Astrocyte (in vitro differentiated cells and primary cell): Measurements from ENCODE around the gene LILRB3. TPM values are rescaled to one million over a fixed set of nuclear protein-coding genes. Genes with fewer than 3 reads are reported as not detected.
"Not testable (repeated sequence)": the region's sequence is repeated elsewhere in the genome, so short reads cannot be mapped to it uniquely, and the experiment has no call there.

Source experiments
- DNase-seq: peaks from one replicate; pipeline ENCODE4 v3.0.0-alpha.2; 2010; ENCODE audit warnings: low read depth
- FAIRE-seq: peaks from 2 replicates; lab custom pipeline; 2011; peaks lifted over from hg19 to GRCh38; lab: Jason Lieb, UNC
- H2AFZ ChIP-seq: 2 replicates; pipeline ENCODE4 v1.6.0; 2012; ENCODE audit warnings: low read depth, low read length, inconsistent platforms
- H3K27ac ChIP-seq: 2 replicates; pipeline ENCODE4 v1.5.1; 2011; ENCODE audit warnings: low read depth, low read length, inconsistent platforms
- H3K27me3 ChIP-seq: 2 replicates; pipeline ENCODE4 v1.6.0; 2011; ENCODE audit warnings: low read length, inconsistent platforms; ENCODE audit not compliant: insufficient read depth
- H3K36me3 ChIP-seq: 2 replicates; pipeline ENCODE4 v1.5.1; 2011; ENCODE audit warnings: low read length, inconsistent platforms; ENCODE audit not compliant: insufficient read depth
- H3K4me1 ChIP-seq: 2 replicates; pipeline ENCODE4 v1.5.1; 2011; ENCODE audit warnings: low read length, inconsistent platforms; ENCODE audit not compliant: insufficient read depth
- H3K4me2 ChIP-seq: 2 replicates; pipeline ENCODE4 v1.6.0; 2012; ENCODE audit warnings: low read length, inconsistent platforms
- H3K4me3 ChIP-seq: 2 replicates; pipeline ENCODE4 v1.5.1; 2011; ENCODE audit warnings: low read depth, mild to moderate bottlenecking, low read length, inconsistent platforms; ENCODE audit not compliant: insufficient read depth
- H3K79me2 ChIP-seq: 2 replicates; pipeline ENCODE4 v1.6.0; 2012; ENCODE audit warnings: mild to moderate bottlenecking, low read length, inconsistent platforms; ENCODE audit not compliant: insufficient read depth
- H3K9ac ChIP-seq: 2 replicates; pipeline ENCODE4 v1.6.0; 2012; ENCODE audit warnings: mild to moderate bottlenecking, low read length, inconsistent platforms
- H3K9me3 ChIP-seq: 2 replicates; pipeline ENCODE4 v1.5.1; 2012; ENCODE audit warnings: low read depth, mild to moderate bottlenecking, low read length, inconsistent platforms; ENCODE audit not compliant: insufficient read depth
- H4K20me1 ChIP-seq: 2 replicates; pipeline ENCODE4 v1.6.0; 2012; ENCODE audit warnings: low read length, inconsistent platforms; ENCODE audit not compliant: insufficient read depth
- H3K27ac Mint-ChIP-seq: one replicate; pipeline ENCODE4 v1.8.0; 2021; ENCODE audit warnings: mild to moderate bottlenecking, mixed read lengths; ENCODE audit not compliant: unreplicated experiment
- H3K27me3 Mint-ChIP-seq: one replicate; pipeline ENCODE4 v1.8.0; 2021; ENCODE audit warnings: low read depth, mixed read lengths; ENCODE audit not compliant: unreplicated experiment
- H3K36me3 Mint-ChIP-seq: one replicate; pipeline ENCODE4 v1.8.0; 2021; ENCODE audit warnings: low read depth, mixed read lengths; ENCODE audit not compliant: unreplicated experiment
- H3K4me1 Mint-ChIP-seq: one replicate; pipeline ENCODE4 v1.8.0; 2021; ENCODE audit warnings: low read depth, mixed read lengths; ENCODE audit not compliant: unreplicated experiment
- H3K4me3 Mint-ChIP-seq: one replicate; pipeline ENCODE4 v1.8.0; 2021; ENCODE audit warnings: mild to moderate bottlenecking, moderate library complexity, mixed read lengths; ENCODE audit not compliant: unreplicated experiment
- H3K9me3 Mint-ChIP-seq: one replicate; pipeline ENCODE4 v1.8.0; 2021; ENCODE audit warnings: mild to moderate bottlenecking, mixed read lengths; ENCODE audit not compliant: unreplicated experiment
- CTCF ChIP-seq: IDR thresholded peaks from 2 replicates; pipeline ENCODE4 v1.5.1; 2011; ENCODE audit warnings: low read depth, mild to moderate bottlenecking, inconsistent platforms, low read length, moderate library complexity; ENCODE audit not compliant: insufficient read depth
- EZH2 ChIP-seq: IDR thresholded peaks from 2 replicates; pipeline ENCODE4 v1.6.1; 2012; ENCODE audit warnings: mild to moderate bottlenecking, low read length, inconsistent platforms; ENCODE audit not compliant: insufficient read depth
- total RNA-seq: library from RNA; stranded (reverse); gene quantifications from 2 replicates; pipeline ENCODE4 v1.2.1, GENCODE V29; 2021

LILRB3 gene
- total RNA-seq, 1 donor from 2014 or later, result not detected

DNA sequence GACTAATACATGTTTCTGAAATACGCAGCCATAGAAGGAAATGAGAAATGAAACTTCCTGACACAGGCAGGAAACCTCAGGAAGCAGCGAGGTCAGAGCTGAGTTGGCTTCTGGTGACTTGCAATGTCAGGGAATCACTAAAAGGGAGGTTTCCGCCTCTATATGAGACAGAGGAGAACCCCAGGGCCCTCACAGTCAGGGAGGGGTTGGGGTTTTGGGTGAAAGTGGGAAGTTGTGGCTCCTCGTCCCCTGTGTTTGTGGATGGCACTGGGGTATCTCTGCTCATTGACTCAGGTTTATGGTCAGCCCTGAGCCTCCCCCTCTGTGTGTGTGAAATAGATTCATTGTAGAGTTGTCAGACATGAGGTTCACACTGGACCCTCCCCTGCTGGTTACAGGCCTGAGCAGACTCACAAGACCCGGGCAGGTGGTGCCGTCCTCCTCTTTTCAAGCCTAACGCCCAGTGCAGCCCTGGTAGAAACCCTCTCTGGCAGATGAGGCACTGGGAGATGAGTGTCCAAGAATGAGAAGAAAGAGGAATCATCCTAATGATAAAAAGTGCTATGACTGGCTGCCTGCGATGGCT, 25.3 kb upstream of the LILRB3 start:
- Histone ChIP-seq H3K4me3 (no peak overlapping the region), H3K27ac (no peak overlapping the region), H4K20me1 (no peaks in the 10 kb centered on the region), H3K27me3 (no peaks in the 10 kb centered on the region), H3K36me3 (no peaks in the 10 kb centered on the region), H3K4me1 (no peaks in the 10 kb centered on the region), H3K9me3 (no peaks in the 10 kb centered on the region), H3K79me2 (no peaks in the 10 kb centered on the region), H3K9ac (no peak overlapping the region), H2AFZ (no peak overlapping the region), H3K4me2 (peak overlapping the region; percentile 27)
- H3K27me3 Mint-ChIP-seq, result peaks cover 12% of the 10 kb centered on the region
- FAIRE-seq (no peak), DNase-seq (no peak)
- H3K27ac Mint-ChIP-seq, result peak overlapping the region; percentile 8
- H3K4me3 Mint-ChIP-seq, result no peak overlapping the region
- no peak for TF ChIP-seq EZH2
- no peak for TF ChIP-seq CTCF
- H3K9me3 Mint-ChIP-seq, result peaks cover 3% of the 10 kb centered on the region
- H3K36me3 Mint-ChIP-seq, result no peaks in the 10 kb centered on the region
- H3K4me1 Mint-ChIP-seq, result peaks cover 9% of the 10 kb centered on the region

- Histone ChIP-seq H3K27ac (no peak overlapping the region), H3K27me3 (no peaks in the 10 kb centered on the region), H2AFZ (no peak overlapping the region), H3K79me2 (no peaks in the 10 kb centered on the region), H3K9ac (no peak overlapping the region), H3K4me3 (no peak overlapping the region), H4K20me1 (no peaks in the 10 kb centered on the region), H3K4me2 (peak overlapping the region; percentile 27), H3K36me3 (no peaks in the 10 kb centered on the region), H3K9me3 (no peaks in the 10 kb centered on the region), H3K4me1 (no peaks in the 10 kb centered on the region)
- Mint-ChIP-seq H3K27me3 (peaks cover 6% of the 10 kb centered on the region), H3K27ac (peak overlapping the region; percentile 8), H3K4me3 (no peak overlapping the region), H3K9me3 (peaks cover 3% of the 10 kb centered on the region), H3K36me3 (no peaks in the 10 kb centered on the region), H3K4me1 (peaks cover 9% of the 10 kb centered on the region)
- TF ChIP-seq EZH2 (no peak), CTCF (no peak)
- DNase-seq (no peak), FAIRE-seq (no peak)
These were observed 24.5 kb upstream of the LILRB3 start for GRCh38 chr19:54247106-54247930.

- H3K4me1 ChIP-seq, result no peaks in the 10 kb centered on the region
- no peak overlapping the region for H3K27ac Mint-ChIP-seq
- no peak overlapping the region for H3K4me3 ChIP-seq
- TF ChIP-seq CTCF (no peak), EZH2 (no peak)
- no peak overlapping the region for H2AFZ ChIP-seq
- H3K9me3 Mint-ChIP-seq, result peaks cover 3% of the 10 kb centered on the region
- DNase-seq (no peak), FAIRE-seq (no peak)
- no peaks in the 10 kb centered on the region for H3K36me3 ChIP-seq
- H3K4me2 ChIP-seq, result no peak overlapping the region
- no peaks in the 10 kb centered on the region for H3K36me3 Mint-ChIP-seq
- H3K79me2 ChIP-seq, result no peaks in the 10 kb centered on the region
- H3K27ac ChIP-seq, result no peak overlapping the region
- H3K9me3 ChIP-seq, result no peaks in the 10 kb centered on the region
- H3K27me3 ChIP-seq, result no peaks in the 10 kb centered on the region
- H4K20me1 ChIP-seq, result no peaks in the 10 kb centered on the region
- H3K27me3 Mint-ChIP-seq, result peaks cover 3% of the 10 kb centered on the region
- H3K4me3 Mint-ChIP-seq, result no peak overlapping the region
- H3K9ac ChIP-seq, result no peak overlapping the region
- peaks cover 9% of the 10 kb centered on the region for H3K4me1 Mint-ChIP-seq
These were observed 23.1 kb upstream of the LILRB3 start for GRCh38 chr19:54245936-54246335.

GRCh38 chr19:54243809-54244208, 21.0 kb upstream of the LILRB3 start:
- H3K4me1 ChIP-seq, H3K79me2 ChIP-seq, FAIRE-seq, H3K9me3 Mint-ChIP-seq, H3K4me2 ChIP-seq, H4K20me1 ChIP-seq, H3K9me3 ChIP-seq, H3K27me3 ChIP-seq, DNase-seq, H3K36me3 Mint-ChIP-seq, H3K9ac ChIP-seq, H3K4me1 Mint-ChIP-seq, H3K4me3 Mint-ChIP-seq, H3K27ac ChIP-seq, H3K4me3 ChIP-seq, H2AFZ ChIP-seq, H3K27ac Mint-ChIP-seq, H3K36me3 ChIP-seq: not testable (repeated sequence)
- peaks cover 11% of the 10 kb centered on the region for H3K27me3 Mint-ChIP-seq
